CD4-positive, alpha-beta T cell (primary cell): Measurements from ENCODE around the gene NOS1. TPM values are rescaled to one million over a fixed set of nuclear protein-coding genes. Genes with fewer than 3 reads are reported as not detected.

ENCODE experiments used
- ATAC-seq: fragments of 200-7000 bp; cut with Tn5 transposase; one replicate; pipeline ENCODE4 v1.10.0; 2022; ENCODE audit warnings: mild to moderate bottlenecking; ENCODE audit not compliant: poor library complexity
- CTCF ChIA-PET: fragments of 350-600 bp; sonication (Branson Sonifier 250); formaldehyde crosslinking; loops from one replicate; lab custom pipeline; 2021; ENCODE audit warnings: antibody characterized with exemption, inconsistent platforms; lab: Charles Lee
- POLR2A ChIA-PET: fragments of 350-600 bp; sonication (Branson Sonifier 250); formaldehyde crosslinking; loops from one replicate; lab custom pipeline; 2021; ENCODE audit warnings: antibody characterized with exemption, inconsistent platforms; lab: Charles Lee
- DNase-seq, 14 experiments: peaks; one replicate each; pipeline ENCODE4 v3.0.0-alpha.2; 2013 to 2020; ENCODE audit warnings: mixed read lengths in 2 of 14
- H3K27ac ChIP-seq, 2 donors: one replicate each; pipeline versions ENCODE4 v1.5.1 to v1.7.0; 2013; ENCODE audit warnings: low read length in 2 of 2, low read depth in 1 of 2, mild to moderate bottlenecking in 1 of 2
- H3K27me3 ChIP-seq, 2 experiments: 1 replicate in 1 of 2; 2 replicates in 1 of 2; pipeline versions ENCODE4 v1.6.1 to v1.7.0; 2013; ENCODE audit warnings: low read length in 2 of 2, control low read depth in 1 of 2, mild to moderate bottlenecking in 1 of 2, moderate library complexity in 1 of 2; ENCODE audit not compliant: insufficient read depth in 2 of 2, control insufficient read depth in 1 of 2
- H3K36me3 ChIP-seq: one replicate; pipeline ENCODE4 v1.6.1; 2013; ENCODE audit warnings: low read length, control low read depth; ENCODE audit not compliant: insufficient read depth
- H3K4me1 ChIP-seq: one replicate; pipeline ENCODE4 v1.6.1; 2013; ENCODE audit warnings: low read length, control low read depth; ENCODE audit not compliant: insufficient read depth
- H3K4me3 ChIP-seq: one replicate; pipeline ENCODE4 v1.5.1; 2013; ENCODE audit warnings: mild to moderate bottlenecking, low read length, moderate library complexity
- H3K9me3 ChIP-seq, 2 experiments: 1 replicate in 1 of 2; 2 replicates in 1 of 2; pipeline versions ENCODE4 v1.6.1 to v1.7.0; 2013; ENCODE audit warnings: low read length in 2 of 2, mild to moderate bottlenecking in 2 of 2, control low read depth in 1 of 2, moderate library complexity in 1 of 2; ENCODE audit not compliant: control insufficient read depth in 1 of 2, insufficient read depth in 1 of 2
- H3K27ac Mint-ChIP-seq: one replicate; pipeline ENCODE4 v1.8.0; 2020; ENCODE audit warnings: mixed read lengths
- H3K27me3 Mint-ChIP-seq: one replicate; pipeline ENCODE4 v1.8.0; 2021; ENCODE audit warnings: mixed read lengths
- H3K36me3 Mint-ChIP-seq: one replicate; pipeline ENCODE4 v1.8.0; 2021; ENCODE audit warnings: low read depth, mixed read lengths
- H3K4me1 Mint-ChIP-seq: one replicate; pipeline ENCODE4 v1.8.0; 2021; ENCODE audit warnings: low read depth, mixed read lengths
- H3K4me3 Mint-ChIP-seq: one replicate; pipeline ENCODE4 v1.8.0; 2020; ENCODE audit warnings: mild to moderate bottlenecking, mixed read lengths
- H3K9me3 Mint-ChIP-seq: one replicate; pipeline ENCODE4 v1.8.0; 2020; ENCODE audit warnings: mixed read lengths
- CTCF ChIP-seq: fragments of 200-600 bp; IDR thresholded peaks from one replicate; pipeline ENCODE4 v1.8.0; 2022; ENCODE audit warnings: antibody characterized with exemption, mild to moderate bottlenecking
- intact Hi-C, 2 experiments: fragments of 100-400 bp; cut with DNase I in 1 of 2; cut with micrococcal nuclease in 1 of 2; formaldehyde crosslinking; loops; one replicate each; pipeline versions ENCODE4 v1.15.1 to v1.9.0; 2023 to 2025; cut with DNase I, micrococcal nuclease
- total RNA-seq, 174 experiments: library from RNA in 2 of 174; stranded (reverse) in 2 of 174; gene quantifications; one replicate each; pipeline ENCODE4 v1.2.3 and lab custom pipeline; 2021 to 2026

Gene NOS1
- total RNA-seq, 2 experiments from 2014 or later = not detected

- Histone ChIP-seq H3K4me3 (no peak overlapping the region), H3K36me3 (no peaks in the 10 kb centered on the region), H3K27ac (no peak overlapping the region), H3K27me3 (no peaks in the 10 kb centered on the region), H3K9me3 (peaks cover 0 to 10% of the 10 kb centered on the region in 2 experiments), H3K4me1 (no peaks in the 10 kb centered on the region)
- intact Hi-C loops = no loop called here
- Mint-ChIP-seq H3K4me1 (no peaks in the 10 kb centered on the region), H3K9me3 (peaks cover 2% of the 10 kb centered on the region), H3K27me3 (peaks cover 9% of the 10 kb centered on the region), H3K36me3 (no peaks in the 10 kb centered on the region), H3K4me3 (no peak overlapping the region), H3K27ac (no peak overlapping the region)
- DNase-seq (no peak), ATAC-seq (no peak)
- CTCF ChIA-PET = no interaction called here
- POLR2A ChIA-PET = no interaction called here
- no peak for TF ChIP-seq CTCF
Observed at GRCh38 chr12:117261247-117261646, 100.2 kb downstream of the NOS1 start.

- CTCF ChIA-PET = no interaction called here
- TF ChIP-seq CTCF = no peak
Observed at GRCh38 chr12:117255386-117255785, 106.0 kb downstream of the NOS1 start.

GRCh38 chr12:117243488-117243887 is 117.9 kb downstream of the NOS1 start:
- intact Hi-C loops = no loop called here
- no peak overlapping the region for H3K4me3 Mint-ChIP-seq
- no peaks in the 10 kb centered on the region for H3K9me3 Mint-ChIP-seq
- H3K27me3 Mint-ChIP-seq = peaks cover 7% of the 10 kb centered on the region
- no peak for DNase-seq
- no peaks in the 10 kb centered on the region for H3K36me3 Mint-ChIP-seq
- no peaks in the 10 kb centered on the region for H3K4me1 ChIP-seq
- no peaks in the 10 kb centered on the region for H3K9me3 ChIP-seq
- TF ChIP-seq CTCF = no peak
- H3K27ac ChIP-seq = no peak overlapping the region
- CTCF ChIA-PET = no interaction called here
- ATAC-seq = no peak
- no peaks in the 10 kb centered on the region for H3K27me3 ChIP-seq
- no peaks in the 10 kb centered on the region for H3K36me3 ChIP-seq
- H3K4me3 ChIP-seq = no peak overlapping the region
- H3K27ac Mint-ChIP-seq = no peak overlapping the region
- no peaks in the 10 kb centered on the region for H3K4me1 Mint-ChIP-seq
- POLR2A ChIA-PET = no interaction called here

More at GRCh38 chr12:117255386-117255785, 106.0 kb downstream of the NOS1 start:
- peaks cover 5 to 6% of the 10 kb centered on the region in 2 experiments for H3K27me3 ChIP-seq
- H3K27ac Mint-ChIP-seq = no peak overlapping the region
- H3K27ac ChIP-seq = no peak overlapping the region
- no peaks in the 10 kb centered on the region for H3K4me1 ChIP-seq
- H3K4me1 Mint-ChIP-seq = no peaks in the 10 kb centered on the region
- H3K9me3 Mint-ChIP-seq = no peaks in the 10 kb centered on the region
- H3K27me3 Mint-ChIP-seq = peaks cover 22% of the 10 kb centered on the region
- intact Hi-C loops = no loop called here
- no peak overlapping the region for H3K4me3 Mint-ChIP-seq
- DNase-seq (no peak), ATAC-seq (no peak)
- POLR2A ChIA-PET = no interaction called here
- H3K9me3 ChIP-seq = peaks cover 0 to 10% of the 10 kb centered on the region in 2 experiments
- no peaks in the 10 kb centered on the region for H3K36me3 Mint-ChIP-seq
- H3K36me3 ChIP-seq = no peaks in the 10 kb centered on the region
- no peak overlapping the region for H3K4me3 ChIP-seq
